Gastroesophageal sphincter (tissue), 3 donors: ENCODE data around the gene AGPAT4.

Source experiments
- CTCF ChIP-seq, 4 experiments: fragments of 200-600 bp in 2 of 4; fragments of 450-650 bp in 2 of 4; sonication (generic) in 1 of 4; IDR thresholded peaks; one replicate each; pipeline ENCODE4 v1.5.1; 2017 to 2019; ENCODE audit warnings: antibody characterized with exemption in 4 of 4, mild to moderate bottlenecking in 2 of 4, moderate library complexity in 2 of 4
- POLR2A ChIP-seq, 2 donors: fragments of 450-650 bp; IDR thresholded peaks; one replicate each; pipeline ENCODE4 v1.6.1; 2017; ENCODE audit warnings: antibody characterized with exemption in 2 of 2, mild to moderate bottlenecking in 2 of 2, moderate library complexity in 1 of 2
- POLR2AphosphoS5 ChIP-seq: sonication (generic); formaldehyde crosslinking; IDR thresholded peaks from one replicate; pipeline ENCODE4 v1.6.1; 2017; ENCODE audit warnings: antibody characterized with exemption

- no peak for TF ChIP-seq CTCF (IDR thresholded peaks at IDR 0.05)
- no peak for TF ChIP-seq POLR2A (IDR thresholded peaks at IDR 0.05)
- no peak for TF ChIP-seq POLR2AphosphoS5
Measured at GRCh38 chr6:161232467-161232866, 41.4 kb downstream of the AGPAT4 start.
